PC-9 (cell line): ENCODE measurements around the gene MYH14. TPM values are rescaled to one million over a fixed set of nuclear protein-coding genes. Genes with fewer than 3 reads are reported as not detected.

Source experiments
- BruUV-seq: library from RNA; stranded (reverse); fragments of 400-500 nt; replicated peaks from 2 replicates; lab custom pipeline; 2021; lab: Mats Ljungman, UMichigan
- CTCF ChIA-PET: fragments of 300-600 bp; sonication (Branson Sonifier 250); formaldehyde crosslinking; loops from one replicate; lab custom pipeline; 2022; ENCODE audit warnings: antibody characterized with exemption; lab: Charles Lee
- POLR2A ChIA-PET: fragments of 300-600 bp; sonication (Branson Sonifier 250); formaldehyde crosslinking; loops from one replicate; lab custom pipeline; 2022; ENCODE audit warnings: antibody characterized with exemption; ENCODE audit not compliant: unreplicated experiment; lab: Charles Lee
- DNase-seq, 2 experiments: peaks; one replicate each; pipeline versions ENCODE4 v3.0.0 to v3.0.0-alpha.2; 2015 to 2022; ENCODE audit warnings: mixed read lengths in 1 of 2
- H2AFZ ChIP-seq: fragments of 200-600 bp; sonication (generic); 2 replicates; pipeline ENCODE4 v1.8.1; 2017; ENCODE audit warnings: antibody characterized with exemption
- H3F3A ChIP-seq: fragments of 200-600 bp; sonication (generic); 2 replicates; pipeline ENCODE4 v1.8.1; 2017; ENCODE audit warnings: antibody characterized with exemption, mild to moderate bottlenecking, low read depth; ENCODE audit not compliant: insufficient read depth
- H3K27ac ChIP-seq: fragments of 200-600 bp; sonication (generic); 2 replicates; pipeline ENCODE4 v1.6.1; 2016; ENCODE audit warnings: mixed run types
- H3K27me3 ChIP-seq: fragments of 200-600 bp; sonication (generic); 2 replicates; pipeline ENCODE4 v1.6.1; 2016; ENCODE audit warnings: low read depth, mixed run types; ENCODE audit not compliant: insufficient read depth
- H3K36me3 ChIP-seq: fragments of 200-600 bp; sonication (generic); 2 replicates; pipeline ENCODE4 v1.6.1; 2016; ENCODE audit warnings: low read depth, mixed run types
- H3K4me1 ChIP-seq: fragments of 200-600 bp; sonication (generic); replicated peaks from 2 replicates; pipeline ENCODE4 v1.6.1; 2016; ENCODE audit warnings: mixed run types; ENCODE audit not compliant: insufficient read depth
- H3K4me2 ChIP-seq: fragments of 200-600 bp; sonication (generic); 2 replicates; pipeline ENCODE4 v1.6.1; 2017; ENCODE audit warnings: mixed run types
- H3K4me3 ChIP-seq: fragments of 200-600 bp; sonication (generic); 2 replicates; pipeline ENCODE4 v1.6.1; 2016; ENCODE audit warnings: mixed run types
- H3K79me2 ChIP-seq: fragments of 200-600 bp; sonication (generic); 2 replicates; pipeline ENCODE4 v1.6.1; 2017; ENCODE audit warnings: low read depth, mixed run types
- H3K9me2 ChIP-seq: fragments of 200-600 bp; sonication (generic); 2 replicates; pipeline ENCODE4 v1.8.1; 2017; ENCODE audit warnings: mild to moderate bottlenecking; ENCODE audit not compliant: insufficient read depth
- H3K9me3 ChIP-seq: fragments of 200-600 bp; sonication (generic); 2 replicates; pipeline ENCODE4 v1.8.1; 2016; ENCODE audit warnings: low read depth; ENCODE audit not compliant: insufficient read depth
- H4K20me1 ChIP-seq: fragments of 200-600 bp; sonication (generic); 2 replicates; pipeline ENCODE4 v1.8.1; 2017; ENCODE audit not compliant: insufficient read depth
- EZH2 ChIP-seq: fragments of 200-600 bp; sonication (generic); IDR thresholded peaks from 2 replicates; pipeline ENCODE4 v1.8.0; 2017; ENCODE audit warnings: antibody characterized with exemption, low read depth
- intact Hi-C: fragments of 100-400 bp; cut with micrococcal nuclease; formaldehyde crosslinking; loops from one replicate; pipeline ENCODE4 v1.10.0; 2022; ENCODE audit not compliant: unreplicated experiment
- total RNA-seq: library from RNA; stranded (reverse); gene quantifications from 2 replicates; pipeline ENCODE4 v1.2.3, GENCODE V29; 2021
- TF ChIP-seq, protein P1 (sequence below): fragments of 200-600 bp; sonication (generic); conservative IDR thresholded peaks from 2 replicates; pipeline ENCODE4 v1.6.1; 2017; ENCODE audit warnings: mixed run types, antibody characterized with exemption, mild to moderate bottlenecking, moderate library complexity

MYH14 gene
- total RNA-seq, 1 experiment from 2014 or later: 115 TPM

DNA sequence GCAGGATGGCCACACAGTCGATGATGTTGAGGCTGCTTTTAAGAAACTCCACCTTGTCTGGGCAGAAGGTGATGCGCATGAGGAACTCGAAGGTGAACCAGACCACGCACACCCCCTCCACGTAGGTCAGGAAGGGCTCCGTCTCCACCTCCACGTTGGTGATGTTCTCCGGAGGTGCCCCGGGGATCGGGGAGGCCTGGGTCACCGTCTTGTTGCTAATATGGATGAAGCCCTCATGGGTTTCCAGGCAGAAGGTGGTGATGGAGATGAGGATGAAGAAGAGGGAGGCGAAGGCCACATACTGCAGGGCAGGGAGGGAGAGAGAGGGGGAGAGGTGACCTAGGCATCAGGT is 120.3 kb downstream of the MYH14 start:
- no peak for DNase-seq
- Histone ChIP-seq H3F3A (peaks cover 17% of the 10 kb centered on the region; the same call in 1 of the 2 replicates), H3K27ac (no peak overlapping the region), H2AFZ (no peak overlapping the region), H3K9me3 (no peaks in the 10 kb centered on the region), H3K4me2 (no peak overlapping the region), H3K4me1 (no peaks in the 10 kb centered on the region), H3K79me2 (no peaks in the 10 kb centered on the region), H4K20me1 (peaks cover 19% of the 10 kb centered on the region), H3K27me3 (peaks cover 27% of the 10 kb centered on the region), H3K36me3 (no peaks in the 10 kb centered on the region), H3K9me2 (no peaks in the 10 kb centered on the region), H3K4me3 (no peak overlapping the region)
- TF ChIP-seq EZH2: no peak
- TF ChIP-seq, protein P1, sequence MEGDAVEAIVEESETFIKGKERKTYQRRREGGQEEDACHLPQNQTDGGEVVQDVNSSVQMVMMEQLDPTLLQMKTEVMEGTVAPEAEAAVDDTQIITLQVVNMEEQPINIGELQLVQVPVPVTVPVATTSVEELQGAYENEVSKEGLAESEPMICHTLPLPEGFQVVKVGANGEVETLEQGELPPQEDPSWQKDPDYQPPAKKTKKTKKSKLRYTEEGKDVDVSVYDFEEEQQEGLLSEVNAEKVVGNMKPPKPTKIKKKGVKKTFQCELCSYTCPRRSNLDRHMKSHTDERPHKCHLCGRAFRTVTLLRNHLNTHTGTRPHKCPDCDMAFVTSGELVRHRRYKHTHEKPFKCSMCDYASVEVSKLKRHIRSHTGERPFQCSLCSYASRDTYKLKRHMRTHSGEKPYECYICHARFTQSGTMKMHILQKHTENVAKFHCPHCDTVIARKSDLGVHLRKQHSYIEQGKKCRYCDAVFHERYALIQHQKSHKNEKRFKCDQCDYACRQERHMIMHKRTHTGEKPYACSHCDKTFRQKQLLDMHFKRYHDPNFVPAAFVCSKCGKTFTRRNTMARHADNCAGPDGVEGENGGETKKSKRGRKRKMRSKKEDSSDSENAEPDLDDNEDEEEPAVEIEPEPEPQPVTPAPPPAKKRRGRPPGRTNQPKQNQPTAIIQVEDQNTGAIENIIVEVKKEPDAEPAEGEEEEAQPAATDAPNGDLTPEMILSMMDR: no peak
- ChIA-PET CTCF (no interaction called here), POLR2A (no interaction called here)
- intact Hi-C loops: no loop called here
- no TSS peak for BruUV-seq

DNA sequence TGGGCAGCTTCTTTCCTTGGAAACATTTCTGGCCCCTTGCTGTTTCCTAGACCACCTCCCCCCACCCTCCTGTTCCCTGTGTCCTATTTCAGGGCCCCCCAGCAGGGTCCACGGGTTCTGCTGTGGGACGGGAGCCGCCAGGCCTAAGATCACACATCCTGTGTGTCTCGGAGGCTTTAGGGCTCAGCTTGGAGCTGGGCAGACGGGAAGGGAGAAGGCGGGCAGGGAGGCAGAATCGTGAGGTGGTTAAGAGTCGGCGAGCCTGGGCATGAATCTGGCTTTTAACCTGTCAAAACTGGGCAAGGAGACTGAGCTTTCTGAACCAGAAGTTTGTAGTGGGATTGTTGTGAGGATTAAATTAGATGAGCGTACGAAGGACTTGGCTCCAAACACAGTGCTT is 120.9 kb downstream of the MYH14 start:
- Histone ChIP-seq H4K20me1 (peaks cover 19% of the 10 kb centered on the region), H3K9me3 (no peaks in the 10 kb centered on the region), H3K79me2 (no peaks in the 10 kb centered on the region), H2AFZ (no peak overlapping the region), H3K4me3 (no peak overlapping the region), H3K4me1 (no peaks in the 10 kb centered on the region), H3K27me3 (peaks cover 23% of the 10 kb centered on the region), H3K36me3 (no peaks in the 10 kb centered on the region), H3F3A (peaks cover 17% of the 10 kb centered on the region; the same call in 1 of the 2 replicates), H3K27ac (no peak overlapping the region), H3K9me2 (no peaks in the 10 kb centered on the region), H3K4me2 (no peak overlapping the region)
- ChIA-PET POLR2A (no interaction called here), CTCF (no interaction called here)
- no TSS peak for BruUV-seq
- DNase-seq: no peak
- intact Hi-C loops: no loop called here
- TF ChIP-seq, protein P1: no peak
- TF ChIP-seq EZH2: no peak

DNA sequence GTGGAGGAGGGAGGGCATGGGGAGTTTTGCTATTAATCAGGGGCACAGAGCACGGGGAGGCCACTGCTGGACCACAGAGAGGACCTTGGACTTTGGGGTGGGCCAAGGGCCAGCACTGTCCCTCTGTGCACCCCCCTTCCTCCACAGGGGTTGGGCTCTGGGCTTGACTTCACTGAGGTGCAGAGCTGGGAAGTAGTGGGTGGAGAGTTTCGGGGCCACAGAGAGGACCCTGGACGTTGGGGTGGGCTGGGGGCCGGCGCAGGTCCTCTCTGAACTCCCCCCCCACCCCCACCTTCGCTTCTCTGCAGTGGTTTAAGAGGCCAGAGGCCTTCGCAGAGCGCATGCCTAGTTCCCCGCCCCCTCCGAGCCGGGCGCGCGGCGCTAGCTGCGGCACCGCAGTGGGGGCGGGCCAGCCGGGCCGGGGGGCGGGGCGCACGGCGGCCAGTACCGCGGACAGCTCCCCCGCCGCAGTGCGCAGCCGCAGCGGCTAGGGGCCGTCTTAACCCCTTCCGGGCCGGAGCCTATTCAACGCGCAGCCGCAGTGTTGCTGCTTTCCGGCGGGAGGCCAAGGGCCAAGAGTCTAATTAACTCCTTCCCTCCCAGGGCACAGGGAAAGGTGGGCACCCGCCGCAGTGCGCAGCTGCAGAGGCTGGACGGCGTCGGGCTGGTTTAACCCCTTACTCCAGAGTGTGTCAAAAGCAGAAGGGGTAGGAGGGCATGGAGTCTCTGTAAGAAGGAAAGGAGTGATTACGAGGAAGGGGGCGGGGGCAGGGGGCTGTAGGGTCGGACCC is 122.1 kb downstream of the MYH14 start:
- Histone ChIP-seq H3K27ac (no peak overlapping the region), H2AFZ (no peak overlapping the region), H3K79me2 (no peaks in the 10 kb centered on the region), H3K4me1 (no peaks in the 10 kb centered on the region), H3K9me3 (no peaks in the 10 kb centered on the region), H3K4me2 (0 out of 2 replicates have a peak overlapping the region, but pooled peaks have one; percentile 45), H3F3A (peaks cover 26% of the 10 kb centered on the region), H3K9me2 (no peaks in the 10 kb centered on the region), H3K36me3 (no peaks in the 10 kb centered on the region), H3K27me3 (peaks cover 17% of the 10 kb centered on the region), H3K4me3 (no peak overlapping the region), H4K20me1 (peaks cover 19% of the 10 kb centered on the region)
- intact Hi-C loops: no loop called here
- ChIA-PET CTCF (no interaction called here), POLR2A (interaction anchor here (0.6 to 0.7 kb wide), 4 partner anchors 10 to 151 kb away, joined by 3 to 8 read pairs (median 5); partner anchors contain the start of gene MYH14)
- no TSS peak for BruUV-seq
- peak; percentile 38 to 72 for DNase-seq
- no peak for TF ChIP-seq EZH2
- TF ChIP-seq, protein P1: no peak
